Measurements from ENCODE around the gene MED22.

Gene MED22

DNA sequence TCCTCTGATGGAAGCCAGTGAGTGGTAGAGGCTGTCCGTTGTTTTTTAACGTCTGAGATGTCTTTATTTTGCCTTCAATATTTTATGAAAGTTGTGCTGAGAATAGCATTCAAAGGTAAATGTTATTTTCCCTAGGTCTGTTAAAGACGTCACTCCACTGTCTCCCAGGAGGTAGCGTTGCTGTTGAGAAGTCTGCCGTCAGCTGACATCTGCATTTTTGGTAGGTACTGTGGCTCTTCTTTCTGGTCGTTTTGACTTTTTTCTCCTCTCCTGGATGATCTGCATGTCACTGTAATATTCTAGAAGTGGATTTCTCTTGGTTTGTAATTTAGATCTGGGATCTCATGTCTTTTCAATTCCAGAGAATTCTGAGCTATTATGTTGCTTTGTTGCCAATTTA lies 38.3 kb downstream of the MED22 start:
- H3K4me3 ChIP-seq (ENCODE audit: low read length) = no peak overlapping the region
- TF ChIP-seq EZH2phosphoT487 (IDR thresholded peaks at IDR 0.05; ENCODE audit: borderline replicate concordance, low read length) (no peak), CTCF (IDR thresholded peaks at IDR 0.05; ENCODE audit: low read depth, low read length, poor library complexity, severe bottlenecking) (no peak)

GRCh38 chr9:133307301-133307700 lies 40.6 kb downstream of the MED22 start:
- Histone ChIP-seq H4K20me1 (ENCODE audit: control insufficient read depth, insufficient read depth, low read depth, low read length) (no peaks in the 10 kb centered on the region), H3K27me3 (ENCODE audit: control insufficient read depth, low read length) (no peaks in the 10 kb centered on the region), H3K79me2 (ENCODE audit: control insufficient read depth, low read length) (no peaks in the 10 kb centered on the region), H3F3A (ENCODE audit: control insufficient read depth, insufficient read depth) (no peaks in the 10 kb centered on the region), H3K9me2 (replicated peaks; ENCODE audit: control insufficient read depth, low read length) (no peaks in the 10 kb centered on the region), H3K36me3 (ENCODE audit: control insufficient read depth, low read length) (no peaks in the 10 kb centered on the region), H3K4me2 (ENCODE audit: low read length) (no peak overlapping the region), H3K4me3 (ENCODE audit: low read length) (no peak overlapping the region), H3K27ac (ENCODE audit: low read depth, low read length) (no peak overlapping the region), H3K9me3 (ENCODE audit: control insufficient read depth, insufficient read depth, low read length) (no peaks in the 10 kb centered on the region), H3K4me1 (ENCODE audit: control insufficient read depth, low read length) (no peaks in the 10 kb centered on the region)
- TF ChIP-seq CTCF (IDR thresholded peaks at IDR 0.05; ENCODE audit: low read depth, low read length, poor library complexity, severe bottlenecking) (no peak), EZH2phosphoT487 (IDR thresholded peaks at IDR 0.05; ENCODE audit: borderline replicate concordance, low read length) (no peak)

More for the DNA sequence above, 38.3 kb downstream of the MED22 start:
- Histone ChIP-seq H3K9me2 (replicated peaks; ENCODE audit: control insufficient read depth, low read length) (no peaks in the 10 kb centered on the region), H3K27ac (ENCODE audit: low read depth, low read length) (no peak overlapping the region), H3K79me2 (ENCODE audit: control insufficient read depth, low read length) (no peaks in the 10 kb centered on the region), H3K9me3 (ENCODE audit: control insufficient read depth, insufficient read depth, low read length) (no peaks in the 10 kb centered on the region), H4K20me1 (ENCODE audit: control insufficient read depth, insufficient read depth, low read depth, low read length) (no peaks in the 10 kb centered on the region), H3K36me3 (ENCODE audit: control insufficient read depth, low read length) (no peaks in the 10 kb centered on the region), H3F3A (ENCODE audit: control insufficient read depth, insufficient read depth) (no peaks in the 10 kb centered on the region), H3K27me3 (ENCODE audit: control insufficient read depth, low read length) (no peaks in the 10 kb centered on the region), H3K4me2 (ENCODE audit: low read length) (no peak overlapping the region), H3K4me1 (ENCODE audit: control insufficient read depth, low read length) (no peaks in the 10 kb centered on the region)

- Histone ChIP-seq H3K9me3 (ENCODE audit: control insufficient read depth, insufficient read depth, low read length) (no peaks in the 10 kb centered on the region), H3K36me3 (ENCODE audit: control insufficient read depth, low read length) (no peaks in the 10 kb centered on the region), H3K27ac (ENCODE audit: low read depth, low read length) (no peak overlapping the region), H3K4me2 (ENCODE audit: low read length) (no peak overlapping the region), H3K4me1 (ENCODE audit: control insufficient read depth, low read length) (no peaks in the 10 kb centered on the region), H3F3A (ENCODE audit: control insufficient read depth, insufficient read depth) (no peaks in the 10 kb centered on the region), H3K4me3 (ENCODE audit: low read length) (no peak overlapping the region), H3K79me2 (ENCODE audit: control insufficient read depth, low read length) (no peaks in the 10 kb centered on the region), H4K20me1 (ENCODE audit: control insufficient read depth, insufficient read depth, low read depth, low read length) (no peaks in the 10 kb centered on the region), H3K9me2 (replicated peaks; ENCODE audit: control insufficient read depth, low read length) (no peaks in the 10 kb centered on the region), H3K27me3 (ENCODE audit: control insufficient read depth, low read length) (no peaks in the 10 kb centered on the region)
- TF ChIP-seq EZH2phosphoT487 (IDR thresholded peaks at IDR 0.05; ENCODE audit: borderline replicate concordance, low read length) (no peak), CTCF (IDR thresholded peaks at IDR 0.05; ENCODE audit: low read depth, low read length, poor library complexity, severe bottlenecking) (no peak)
Measured at GRCh38 chr9:133306242-133307204, 41.4 kb downstream of the MED22 start.

Data from DOHH2 (cell line).